SU-DHL-6 (cell line): ENCODE measurements around the gene PSTPIP1.

Experiments used
- CTCF ChIP-seq: fragments of 200-600 bp; sonication (generic); IDR thresholded peaks from one replicate; pipeline ENCODE4 v1.5.1; 2017; ENCODE audit warnings: antibody characterized with exemption, mild to moderate bottlenecking, low read length, moderate library complexity; ENCODE audit not compliant: insufficient read depth, poor library complexity, severe bottlenecking
- EZH2phosphoT487 ChIP-seq: fragments of 200-600 bp; sonication (generic), shearing (Covaris generic); conservative IDR thresholded peaks from 2 replicates; pipeline ENCODE4 v1.6.1; 2018; ENCODE audit warnings: mild to moderate bottlenecking, antibody characterized with exemption, low read length, moderate library complexity, mixed read lengths

GRCh38 chr15:76968306-76968705 lies 26.6 kb upstream of the PSTPIP1 start:
- TF ChIP-seq CTCF, result no peak
- no peak for TF ChIP-seq EZH2phosphoT487
